Measurements from ENCODE around the gene HUS1.
"Not testable (repeated sequence)": the region's sequence is repeated elsewhere in the genome, so short reads cannot be mapped to it uniquely, and the experiment has no call there.

GRCh38 chr7:47989607-47990400 is 10.4 kb upstream of the HUS1 start:
- not testable (repeated sequence) for TF ChIP-seq CTCF, POLR2A (IDR thresholded peaks at IDR 0.05)

Measured in body of pancreas (tissue), 4 donors.